ENCODE results near the gene CCDC201.

DNA sequence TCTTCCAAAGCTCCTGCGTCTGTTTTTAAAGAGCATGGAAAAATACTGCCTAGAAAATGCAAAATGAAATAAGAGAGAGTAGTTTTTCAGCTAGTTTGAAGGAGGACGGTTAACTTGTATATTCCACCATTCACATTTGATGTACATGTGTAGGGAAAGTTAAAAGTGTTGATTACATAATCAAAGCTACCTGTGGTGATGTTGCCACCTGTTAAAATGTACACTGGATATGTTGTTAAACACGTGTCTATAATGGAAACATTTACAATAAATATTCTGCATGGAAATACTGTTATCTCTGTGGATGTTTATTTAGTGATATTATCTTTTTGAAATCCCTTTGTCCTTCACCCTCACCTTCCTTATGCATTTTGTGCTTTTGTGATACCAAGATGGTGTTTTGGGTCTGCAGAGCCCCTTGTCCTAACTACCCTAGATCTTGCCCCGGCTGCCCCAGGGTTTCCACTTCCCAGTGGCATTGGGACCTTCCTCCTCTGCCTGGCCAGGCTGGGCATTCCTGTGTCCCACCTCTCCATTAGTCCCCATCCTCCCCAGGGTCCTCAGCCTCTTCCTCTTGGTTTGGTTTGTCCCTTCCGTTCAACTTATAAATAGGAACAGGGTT, 20.6 kb upstream of the CCDC201 start:
- TF ChIP-seq, protein P1, sequence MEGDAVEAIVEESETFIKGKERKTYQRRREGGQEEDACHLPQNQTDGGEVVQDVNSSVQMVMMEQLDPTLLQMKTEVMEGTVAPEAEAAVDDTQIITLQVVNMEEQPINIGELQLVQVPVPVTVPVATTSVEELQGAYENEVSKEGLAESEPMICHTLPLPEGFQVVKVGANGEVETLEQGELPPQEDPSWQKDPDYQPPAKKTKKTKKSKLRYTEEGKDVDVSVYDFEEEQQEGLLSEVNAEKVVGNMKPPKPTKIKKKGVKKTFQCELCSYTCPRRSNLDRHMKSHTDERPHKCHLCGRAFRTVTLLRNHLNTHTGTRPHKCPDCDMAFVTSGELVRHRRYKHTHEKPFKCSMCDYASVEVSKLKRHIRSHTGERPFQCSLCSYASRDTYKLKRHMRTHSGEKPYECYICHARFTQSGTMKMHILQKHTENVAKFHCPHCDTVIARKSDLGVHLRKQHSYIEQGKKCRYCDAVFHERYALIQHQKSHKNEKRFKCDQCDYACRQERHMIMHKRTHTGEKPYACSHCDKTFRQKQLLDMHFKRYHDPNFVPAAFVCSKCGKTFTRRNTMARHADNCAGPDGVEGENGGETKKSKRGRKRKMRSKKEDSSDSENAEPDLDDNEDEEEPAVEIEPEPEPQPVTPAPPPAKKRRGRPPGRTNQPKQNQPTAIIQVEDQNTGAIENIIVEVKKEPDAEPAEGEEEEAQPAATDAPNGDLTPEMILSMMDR (IDR thresholded peaks at IDR 0.05), result no peak
- TF ChIP-seq POLR2A (IDR thresholded peaks at IDR 0.05), result no peak
- TF ChIP-seq EP300 (IDR thresholded peaks at IDR 0.05), result no peak
